Measurements from ENCODE around the gene TSEN34. TPM values are rescaled to one million over a fixed set of nuclear protein-coding genes. Genes with fewer than 3 reads are reported as not detected.
"Not testable (repeated sequence)": the region's sequence is repeated elsewhere in the genome, so short reads cannot be mapped to it uniquely, and the experiment has no call there.

TSEN34 gene
- total RNA-seq, 1 donor from 2014 or later, result 54.9 TPM

DNA sequence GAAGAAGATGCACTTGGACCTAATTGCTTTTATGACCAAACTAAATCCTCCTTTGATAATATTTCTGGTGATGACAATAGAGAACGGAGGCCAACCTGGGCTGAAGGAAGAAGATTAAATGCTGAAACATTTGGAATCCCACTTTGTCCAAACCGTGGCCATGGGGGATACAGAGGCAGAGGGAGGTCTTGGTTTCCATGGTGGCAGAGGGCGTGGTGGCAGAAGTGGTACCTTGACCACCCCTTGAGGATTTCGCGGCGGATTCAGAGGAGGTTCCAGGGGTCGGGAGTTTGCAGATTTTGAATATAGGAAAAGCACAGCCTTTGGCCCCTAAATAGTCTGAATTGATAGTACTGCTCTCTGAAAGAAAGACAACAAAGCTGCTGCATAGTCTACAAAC lies 38.9 kb downstream of the TSEN34 start:
- Histone ChIP-seq H3K27ac (no peak overlapping the region), H3K4me3 (no peak overlapping the region), H3K4me1 (no peaks in the 10 kb centered on the region), H3K27me3 (peaks cover 3% of the 10 kb centered on the region), H3K9me3 (no peaks in the 10 kb centered on the region), H3K36me3 (no peaks in the 10 kb centered on the region)
- TF ChIP-seq, protein P1, sequence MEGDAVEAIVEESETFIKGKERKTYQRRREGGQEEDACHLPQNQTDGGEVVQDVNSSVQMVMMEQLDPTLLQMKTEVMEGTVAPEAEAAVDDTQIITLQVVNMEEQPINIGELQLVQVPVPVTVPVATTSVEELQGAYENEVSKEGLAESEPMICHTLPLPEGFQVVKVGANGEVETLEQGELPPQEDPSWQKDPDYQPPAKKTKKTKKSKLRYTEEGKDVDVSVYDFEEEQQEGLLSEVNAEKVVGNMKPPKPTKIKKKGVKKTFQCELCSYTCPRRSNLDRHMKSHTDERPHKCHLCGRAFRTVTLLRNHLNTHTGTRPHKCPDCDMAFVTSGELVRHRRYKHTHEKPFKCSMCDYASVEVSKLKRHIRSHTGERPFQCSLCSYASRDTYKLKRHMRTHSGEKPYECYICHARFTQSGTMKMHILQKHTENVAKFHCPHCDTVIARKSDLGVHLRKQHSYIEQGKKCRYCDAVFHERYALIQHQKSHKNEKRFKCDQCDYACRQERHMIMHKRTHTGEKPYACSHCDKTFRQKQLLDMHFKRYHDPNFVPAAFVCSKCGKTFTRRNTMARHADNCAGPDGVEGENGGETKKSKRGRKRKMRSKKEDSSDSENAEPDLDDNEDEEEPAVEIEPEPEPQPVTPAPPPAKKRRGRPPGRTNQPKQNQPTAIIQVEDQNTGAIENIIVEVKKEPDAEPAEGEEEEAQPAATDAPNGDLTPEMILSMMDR (IDR thresholded peaks at IDR 0.05), result no peak
- intact Hi-C loops (cut with DNase I), result loop anchor here (2.0 kb wide), 1 partner anchor 25 kb away; no protein-coding TSS in a partner anchor
- peak in 1 of 2 donors; percentile 39 for DNase-seq (ENCODE audit: low spot score in 2 of 2)

DNA sequence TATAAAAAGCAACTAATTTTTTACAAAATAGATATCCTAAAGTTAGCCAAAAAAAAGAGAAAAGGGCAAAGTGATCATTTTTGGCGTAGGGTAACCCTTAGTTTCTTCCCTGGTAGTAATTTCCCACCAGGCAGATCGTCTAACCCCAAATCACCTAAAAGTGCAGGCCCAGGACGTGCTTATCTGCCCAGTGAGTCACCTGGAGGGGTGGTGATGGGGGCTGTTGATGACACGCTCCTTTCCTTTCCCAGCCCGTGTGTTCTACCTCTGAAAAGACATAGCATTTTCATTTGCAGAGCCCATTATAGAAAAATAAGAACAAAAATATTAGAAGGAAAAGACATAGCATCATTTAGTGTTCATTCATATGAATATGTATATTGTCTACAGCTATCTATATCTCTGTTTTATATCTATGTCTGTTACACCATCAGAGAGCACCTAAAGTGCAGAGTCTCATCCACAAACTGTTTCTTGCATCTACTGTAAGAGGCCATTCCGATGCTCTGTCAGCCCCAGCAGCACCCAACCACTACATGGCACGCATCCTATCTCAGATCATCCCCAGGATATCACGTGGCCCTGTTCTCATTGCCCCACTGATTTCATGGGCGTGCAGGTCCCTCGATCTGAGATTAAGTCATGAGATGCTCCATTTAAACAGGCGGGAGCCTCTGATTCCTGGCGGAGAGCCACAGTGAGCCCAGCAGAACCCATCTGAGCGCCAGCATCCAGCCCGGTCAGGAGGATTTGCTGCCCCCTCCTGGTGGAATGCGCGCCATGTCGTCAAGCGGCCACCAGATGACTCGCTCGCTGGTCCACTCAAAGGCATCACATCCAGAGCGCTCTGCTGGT lies 40.2 kb downstream of the TSEN34 start:
- TF ChIP-seq, protein P1 (IDR thresholded peaks at IDR 0.05), result peak; percentile 78 to 81 (median 80)
- DNase-seq (ENCODE audit: low spot score in 2 of 2), result peak in 1 of 2 donors; percentile 87
- Histone ChIP-seq H3K4me3 (no peak overlapping the region), H3K27me3 (peaks cover 3% of the 10 kb centered on the region), H3K9me3 (no peaks in the 10 kb centered on the region), H3K27ac (no peak overlapping the region), H3K36me3 (no peaks in the 10 kb centered on the region), H3K4me1 (no peaks in the 10 kb centered on the region)
- intact Hi-C loops (cut with DNase I), result loop anchor here (1.0 to 2.0 kb wide), 2 partner anchors 27 to 63 kb away; no protein-coding TSS in a partner anchor

DNA sequence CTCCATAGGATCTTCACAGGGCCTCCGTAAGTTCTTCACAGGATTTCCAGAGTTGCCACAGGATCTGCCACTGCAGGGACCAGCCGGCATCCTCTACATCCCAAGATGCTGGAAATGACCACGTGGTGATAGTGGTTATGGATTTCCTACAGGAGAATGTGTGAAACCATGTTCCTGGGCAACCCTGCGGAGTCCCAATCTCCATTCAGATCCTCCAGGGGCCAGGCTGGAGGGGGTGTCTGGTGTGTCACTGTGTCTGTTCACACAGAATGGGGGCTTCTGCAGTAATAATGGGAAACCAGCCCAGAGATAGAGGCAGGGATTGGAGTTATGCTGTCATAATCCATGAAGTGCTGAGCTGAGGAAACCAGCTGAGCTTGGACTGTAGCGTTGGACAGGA lies 42.8 kb downstream of the TSEN34 start:
- H3K9me3 ChIP-seq, result no peaks in the 10 kb centered on the region
- H3K36me3 ChIP-seq, result no peaks in the 10 kb centered on the region
- no peak overlapping the region for H3K4me3 ChIP-seq
- no peaks in the 10 kb centered on the region for H3K4me1 ChIP-seq
- no peak overlapping the region for H3K27ac ChIP-seq
- TF ChIP-seq, protein P1 (IDR thresholded peaks at IDR 0.05), result no peak
- intact Hi-C loops (cut with DNase I), result no loop called here
- H3K27me3 ChIP-seq, result peaks cover 3% of the 10 kb centered on the region
- DNase-seq (ENCODE audit: low spot score in 2 of 2), result peak in 1 of 2 donors; percentile 18

DNA sequence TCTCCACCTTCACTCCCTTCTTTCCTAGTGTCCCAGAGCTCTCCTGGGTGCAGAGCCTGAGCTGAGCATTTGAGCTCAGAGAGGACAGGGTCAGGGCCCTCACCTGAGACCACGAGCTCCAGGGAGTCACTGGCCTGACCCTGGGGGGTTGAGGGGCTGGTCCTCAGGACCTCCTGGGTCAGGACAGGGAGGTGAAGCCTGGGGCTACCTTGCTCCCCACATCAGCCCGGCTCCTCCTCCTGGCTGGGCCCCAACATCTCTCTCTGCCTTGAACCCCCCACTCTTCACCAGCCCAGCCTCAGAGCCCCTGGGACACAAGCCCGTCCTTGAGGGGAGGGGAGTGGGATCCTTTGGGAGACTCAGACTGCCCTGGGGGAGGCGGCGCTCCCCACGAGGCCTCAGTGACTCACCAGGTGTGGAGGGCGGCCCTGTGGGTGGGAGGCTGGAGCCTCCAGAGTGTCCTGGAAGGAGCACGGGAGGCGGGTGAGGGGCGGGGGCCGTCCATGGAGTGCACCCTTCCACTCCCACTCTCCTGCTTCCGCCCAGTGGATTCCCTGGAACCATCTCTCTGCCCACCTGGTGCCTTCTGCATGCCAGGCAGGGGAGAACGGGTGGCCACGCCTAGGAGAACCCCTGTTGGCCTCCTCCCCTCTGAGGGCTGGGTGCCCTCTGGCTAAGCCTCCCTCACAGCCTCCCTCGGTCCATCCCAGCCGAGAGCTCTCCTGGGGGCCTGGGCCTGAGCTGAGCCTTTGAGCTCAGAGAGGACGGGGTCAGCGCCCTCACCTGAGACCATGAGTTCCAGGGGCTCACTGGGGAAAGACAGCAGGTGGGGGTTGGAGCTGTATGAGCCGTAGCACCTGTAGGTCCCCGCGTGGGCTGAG lies 48.6 kb downstream of the TSEN34 start:
- H3K27me3 ChIP-seq; H3K4me3 ChIP-seq; H3K9me3 ChIP-seq; intact Hi-C loops (cut with DNase I); H3K4me1 ChIP-seq; H3K36me3 ChIP-seq; H3K27ac ChIP-seq; DNase-seq (ENCODE audit: low spot score in 2 of 2): not testable (repeated sequence)

DNA sequence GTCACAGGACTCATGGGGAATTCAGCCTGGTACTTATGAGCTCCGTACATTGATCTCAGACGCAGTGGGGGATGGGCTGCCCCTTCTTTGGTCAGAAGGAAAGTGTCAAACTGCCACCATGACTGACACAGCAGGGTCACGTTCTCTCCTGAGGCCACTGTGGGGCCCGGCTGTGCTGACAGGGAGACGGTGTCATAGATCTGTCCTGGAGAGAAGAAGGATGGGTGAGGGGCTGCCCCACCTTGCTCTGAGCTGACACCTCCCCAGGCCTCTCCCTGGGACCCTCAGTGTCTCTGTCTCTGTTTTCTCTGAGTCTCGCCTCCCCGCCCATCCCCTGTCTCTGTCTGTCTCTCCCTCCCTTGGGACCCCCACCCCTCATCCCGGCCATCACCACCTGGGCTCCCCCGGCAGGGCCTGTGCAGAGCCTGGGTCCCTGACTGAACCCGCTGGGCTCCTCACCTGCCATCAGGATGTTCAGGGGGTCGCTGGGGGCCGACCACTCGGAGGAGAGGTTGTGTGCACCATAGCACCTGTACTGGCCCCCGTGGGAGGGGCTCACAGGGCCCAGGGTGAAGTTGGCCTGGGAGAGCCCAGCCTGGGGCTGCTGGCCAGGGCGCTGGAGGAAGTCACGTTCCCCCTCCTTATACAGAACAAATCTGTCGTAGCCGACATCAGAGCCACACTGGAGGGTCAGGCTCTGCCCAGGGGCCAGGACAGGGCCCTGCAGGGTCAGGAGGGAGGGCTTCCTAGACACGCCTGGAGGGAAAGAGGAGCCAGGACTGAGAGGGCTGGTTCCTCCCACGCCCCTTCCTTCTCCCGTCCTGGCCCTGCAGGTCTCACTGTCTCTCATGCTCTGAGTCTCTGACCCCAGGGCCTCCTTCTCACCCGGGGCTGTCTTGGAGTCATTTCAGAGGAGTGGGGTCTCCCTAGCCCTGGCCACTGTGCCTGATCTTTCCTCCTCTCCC lies 49.5 kb downstream of the TSEN34 start:
- H3K9me3 ChIP-seq; H3K27ac ChIP-seq; intact Hi-C loops (cut with DNase I); DNase-seq (ENCODE audit: low spot score in 2 of 2); H3K27me3 ChIP-seq; H3K4me1 ChIP-seq; H3K4me3 ChIP-seq; H3K36me3 ChIP-seq: not testable (repeated sequence)

DNA sequence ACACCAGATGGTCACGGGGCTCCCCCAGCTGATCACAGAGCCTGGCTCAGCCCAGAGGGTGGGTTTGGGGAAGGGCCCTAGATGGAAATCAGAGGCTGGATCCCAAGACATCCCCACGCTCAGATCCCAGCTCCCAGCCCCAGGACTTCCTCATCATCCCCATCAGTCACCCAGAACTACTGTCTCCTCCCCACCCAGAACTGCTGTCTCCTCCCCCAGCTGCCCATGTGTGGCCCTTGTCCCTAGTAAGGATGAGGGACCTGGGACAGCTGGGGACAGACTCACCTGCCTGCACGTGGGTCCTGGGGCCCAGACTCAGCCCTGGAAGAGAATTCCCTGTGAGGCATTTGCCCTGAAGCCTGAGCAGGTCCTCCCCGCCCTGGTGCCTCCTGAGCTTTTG lies 51.1 kb downstream of the TSEN34 start:
- H3K4me1 ChIP-seq; H3K4me3 ChIP-seq; H3K27me3 ChIP-seq; DNase-seq (ENCODE audit: low spot score in 2 of 2); H3K27ac ChIP-seq; intact Hi-C loops (cut with DNase I); H3K9me3 ChIP-seq; H3K36me3 ChIP-seq: not testable (repeated sequence)

DNA sequence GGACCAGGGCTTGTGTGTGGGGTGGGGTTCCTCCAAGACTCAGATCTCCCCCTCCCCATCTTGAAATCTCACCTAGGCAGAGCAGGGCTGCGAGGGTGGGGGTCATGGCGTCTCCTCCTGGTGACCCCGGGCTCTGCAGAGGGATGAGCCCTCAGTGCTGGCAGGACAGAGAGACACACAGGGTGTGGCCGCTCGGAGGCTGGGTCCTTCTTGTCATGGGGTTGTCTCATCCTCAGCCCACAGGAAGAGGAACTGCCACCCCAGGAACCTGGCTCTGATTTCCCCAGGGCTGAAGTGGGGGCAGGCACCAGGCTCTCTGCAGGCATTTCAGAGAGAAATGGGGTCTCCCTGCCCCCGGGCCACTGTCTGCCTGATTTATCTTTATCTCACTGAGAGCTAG lies 51.5 kb downstream of the TSEN34 start, which contains the start of gene LILRA6:
LILRA6 (minus strand) TSS at position 145 of the 400 bp plus-strand sequence.
- H3K4me1 ChIP-seq; H3K36me3 ChIP-seq; H3K27me3 ChIP-seq; DNase-seq (ENCODE audit: low spot score in 2 of 2); intact Hi-C loops (cut with DNase I); H3K27ac ChIP-seq; H3K9me3 ChIP-seq; H3K4me3 ChIP-seq: not testable (repeated sequence)

DNA sequence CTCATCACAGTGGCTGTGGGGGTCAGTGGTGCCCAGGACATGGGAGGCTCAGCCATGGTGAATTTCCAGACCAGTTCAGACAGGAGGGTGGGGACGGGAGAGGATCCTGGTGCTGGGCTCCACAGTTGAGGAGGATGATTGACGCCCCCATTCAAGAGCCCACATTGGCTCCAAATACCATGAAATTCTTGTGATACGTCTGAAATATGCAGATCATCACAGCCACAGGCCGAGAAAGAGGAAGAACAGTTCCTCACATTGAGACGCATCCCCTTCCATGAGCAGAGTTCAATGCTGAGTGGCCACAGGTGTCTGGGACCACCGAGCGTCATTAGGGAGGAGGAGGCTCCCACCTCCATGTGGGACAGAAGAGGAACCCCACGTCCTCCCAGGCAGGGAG lies 52.7 kb downstream of the TSEN34 start:
- H3K9me3 ChIP-seq; DNase-seq (ENCODE audit: low spot score in 2 of 2); H3K4me3 ChIP-seq; H3K27me3 ChIP-seq; H3K36me3 ChIP-seq; H3K27ac ChIP-seq; intact Hi-C loops (cut with DNase I); H3K4me1 ChIP-seq: not testable (repeated sequence)

All from ascending aorta (tissue), 2 donors.